AG04450 (cell line): ENCODE results near the gene SLC39A5. TPM values are rescaled to one million over a fixed set of nuclear protein-coding genes. Genes with fewer than 3 reads are reported as not detected.
"Not testable (repeated sequence)": the region's sequence is repeated elsewhere in the genome, so short reads cannot be mapped to it uniquely, and the experiment has no call there.

Experiments used
- CTCF ChIA-PET: fragments of 300-600, 350-600 bp; formaldehyde crosslinking; extraction: SDS; loops from one replicate; lab custom pipeline; 2022; ENCODE audit warnings: antibody characterized with exemption, inconsistent platforms; lab: Charles Lee
- POLR2A ChIA-PET: fragments of 350-600 bp; formaldehyde crosslinking; extraction: SDS; loops from one replicate; lab custom pipeline; 2021; ENCODE audit warnings: antibody characterized with exemption, inconsistent platforms; lab: Yijun Ruan, JAX
- DNase-seq: peaks from one replicate; pipeline ENCODE4 v3.0.0-alpha.2; 2011; ENCODE audit warnings: low read depth, low spot score
- H3K27ac ChIP-seq: one replicate; pipeline ENCODE4 v1.5.1; 2012; ENCODE audit warnings: low read depth, low read length, control low read depth
- H3K27me3 ChIP-seq: one replicate; pipeline ENCODE4 v1.6.0; 2012; ENCODE audit warnings: low read length; ENCODE audit not compliant: control insufficient read depth, insufficient read depth
- H3K4me3 ChIP-seq: 2 replicates; pipeline ENCODE4 v1.5.1; 2011; ENCODE audit warnings: mild to moderate bottlenecking, low read depth, low read length, control low read depth
- H3K9me3 ChIP-seq: 2 replicates; pipeline ENCODE4 v1.5.1; 2012; ENCODE audit warnings: low read length; ENCODE audit not compliant: control insufficient read depth, insufficient read depth
- CTCF ChIP-seq: IDR thresholded peaks from 2 replicates; pipeline ENCODE4 v1.5.1; 2011; ENCODE audit warnings: low read depth, low read length, control low read depth, inconsistent platforms
- polyA plus RNA-seq: library from polyadenylated mRNA; depleted of rRNA; stranded (reverse); fragments of >200 nt; gene quantifications from 2 replicates; pipeline ENCODE4 v1.2.3, GENCODE V29; 2011

SLC39A5 gene
- polyA plus RNA-seq, 1 experiment: not detected

- no peaks in the 10 kb centered on the region for H3K27me3 ChIP-seq
- POLR2A ChIA-PET: interaction anchor here (0.6 to 2.0 kb wide), 9 partner anchors 8 to 417 kb away, joined by 3 to 14 read pairs (median 3); partner anchors contain the start of genes ANKRD52 and RNF41
- H3K9me3 ChIP-seq: no peaks in the 10 kb centered on the region; the same call in 1 of the 2 replicates
- peak; percentile 79 for TF ChIP-seq CTCF
- H3K27ac ChIP-seq: peak within 1 kb of the TSS; percentile 92
- CTCF ChIA-PET: interaction anchor here (0.6 to 2.1 kb wide), 10 partner anchors 9 to 394 kb away, joined by 3 to 23 read pairs (median 4); partner anchors contain the start of genes ANKRD52, RNF41 and SMARCC2
- peak within 1 kb of the TSS; percentile 76 for H3K4me3 ChIP-seq
- DNase-seq: peak; percentile 48
Measured at GRCh38 chr12:56266693-56267442, 37.0 kb downstream of the SLC39A5 start, which contains the start of gene COQ10A. TSS of gene COQ10A (plus strand) at chr12:56266942. CDS start at chr12:56267119, 177 bp downstream.

- Histone ChIP-seq H3K27me3 (no peaks in the 10 kb centered on the region), H3K9me3 (no peaks in the 10 kb centered on the region; the same call in 1 of the 2 replicates), H3K4me3 (peak overlapping the region; percentile 76), H3K27ac (peak overlapping the region; percentile 39)
- no peak for DNase-seq
- CTCF ChIA-PET: interaction anchor here (0.6 to 2.1 kb wide), 5 partner anchors 10 to 394 kb away, joined by 3 to 23 read pairs (median 4); partner anchors contain the start of genes ANKRD52 and SMARCC2
- TF ChIP-seq CTCF: no peak
- POLR2A ChIA-PET: interaction anchor here (0.5 to 2.0 kb wide), 8 partner anchors 9 to 268 kb away, joined by 3 to 14 read pairs (median 4); partner anchors contain the start of genes ANKRD52, RNF41 and SMARCC2
Measured at GRCh38 chr12:56267443-56268071, 37.7 kb downstream of the SLC39A5 start.

GRCh38 chr12:56271031-56271430, 41.2 kb downstream of the SLC39A5 start:
- no peak for DNase-seq
- ChIA-PET POLR2A (interaction anchor here (0.5 kb wide), 1 partner anchor 81 kb away, joined by 4 read pairs; no protein-coding TSS in a partner anchor), CTCF (interaction anchor here (0.7 to 1.2 kb wide), 2 partner anchors 77 to 87 kb away, joined by 3 to 4 read pairs; no protein-coding TSS in a partner anchor)
- Histone ChIP-seq H3K27me3 (no peaks in the 10 kb centered on the region), H3K9me3 (no peaks in the 10 kb centered on the region; the same call in 1 of the 2 replicates), H3K4me3 (no peak overlapping the region), H3K27ac (no peak overlapping the region)
- TF ChIP-seq CTCF: peak; percentile 60

GRCh38 chr12:56272468-56272867, 42.6 kb downstream of the SLC39A5 start:
- POLR2A ChIA-PET, H3K4me3 ChIP-seq, H3K27ac ChIP-seq, H3K9me3 ChIP-seq, H3K27me3 ChIP-seq, DNase-seq: not testable (repeated sequence)
- CTCF ChIA-PET: interaction anchor here (0.6 to 1.2 kb wide), 2 partner anchors 78 to 80 kb away, joined by 3 read pairs; no protein-coding TSS in a partner anchor

GRCh38 chr12:56274299-56274698, 44.4 kb downstream of the SLC39A5 start:
- Histone ChIP-seq H3K4me3 (no peak overlapping the region), H3K9me3 (no peaks in the 10 kb centered on the region), H3K27ac (no peak overlapping the region), H3K27me3 (no peaks in the 10 kb centered on the region)
- ChIA-PET CTCF (no interaction called here), POLR2A (no interaction called here)
- TF ChIP-seq CTCF: no peak
- DNase-seq: no peak
